ENCODE data around the gene DHDDS. TPM values are rescaled to one million over a fixed set of nuclear protein-coding genes. Genes with fewer than 3 reads are reported as not detected.

The DHDDS gene
- polyA plus RNA-seq, 3 donors, result 21.3 to 27.4 (median 24.0) TPM

DNA sequence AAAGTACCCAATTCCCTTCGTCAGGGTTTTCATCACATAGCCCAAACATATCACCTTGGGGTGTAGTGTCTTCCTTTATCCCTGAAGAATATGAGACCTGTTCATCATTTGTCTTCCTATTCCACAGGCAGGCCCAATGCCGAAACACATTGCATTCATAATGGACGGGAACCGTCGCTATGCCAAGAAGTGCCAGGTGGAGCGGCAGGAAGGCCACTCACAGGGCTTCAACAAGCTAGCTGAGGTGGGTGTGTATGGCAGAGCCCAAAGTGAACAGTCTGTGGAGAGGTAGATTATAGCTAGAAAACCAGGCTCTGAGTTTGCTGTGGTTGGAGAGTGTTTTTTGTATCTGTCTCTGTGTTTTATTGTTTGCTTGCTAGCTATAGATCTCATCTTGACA is 5.9 kb downstream of the DHDDS start:
- H2AFZ ChIP-seq (ENCODE audit: insufficient read depth, low read depth, low read length, poor library complexity, severe bottlenecking), result no peak overlapping the region
- H3K36me3 Mint-ChIP-seq, result peaks cover 53 to 84% of the 10 kb centered on the region in 2 donors
- intact Hi-C loops (cut with micrococcal nuclease), result no loop called here
- H3K9ac ChIP-seq (ENCODE audit: insufficient read depth, low read length, poor library complexity, severe bottlenecking), result no peak overlapping the region
- no peak overlapping the region for H3K4me3 ChIP-seq (replicated peaks in 1 of 3; ENCODE audit: low read depth in 2 of 3, low read length in 3 of 3)
- H3K4me1 Mint-ChIP-seq, result peaks cover 10% of the 10 kb centered on the region
- H3K27ac Mint-ChIP-seq, result peak overlapping the region in 1 of 7 donors; percentile 25
- 96% methylated on average over 4 of the region's 6 CpGs for WGBS (ENCODE audit: insufficient coverage)
- DNase-seq, result no peak
- H3K4me3 Mint-ChIP-seq, result no peak overlapping the region
- H3K4me2 ChIP-seq (replicated peaks; ENCODE audit: extremely low read depth, low read length, poor library complexity, severe bottlenecking), result no peak overlapping the region
- H3K27ac ChIP-seq (ENCODE audit: low read depth in 1 of 2, low read length in 2 of 2), result no peak overlapping the region
- peaks cover 57 to 79% of the 10 kb centered on the region in 2 donors for H3K36me3 ChIP-seq (replicated peaks in 1 of 2; ENCODE audit: control insufficient read depth in 1 of 2, insufficient read depth in 2 of 2, low read length in 2 of 2)
- H3K27me3 ChIP-seq (ENCODE audit: control insufficient read depth in 2 of 2, insufficient read depth in 2 of 2, low read length in 2 of 2), result no peaks in the 10 kb centered on the region
- peaks cover 12 to 13% of the 10 kb centered on the region in 2 donors for H3K4me1 ChIP-seq (ENCODE audit: control insufficient read depth in 1 of 2, insufficient read depth in 2 of 2, low read length in 2 of 2)
- peaks cover 0 to 1% (median 0%) of the 10 kb centered on the region in 3 donors for H3K27me3 Mint-ChIP-seq (ENCODE audit: low read depth in 3 of 3)
- no peak for TF ChIP-seq CTCF (IDR thresholded peaks at IDR 0.05)
- peaks cover 0 to 2% (median 0%) of the 10 kb centered on the region in 7 donors for H3K9me3 Mint-ChIP-seq
- H4K20me1 ChIP-seq (ENCODE audit: insufficient read depth, low read length), result no peaks in the 10 kb centered on the region
- no peaks in the 10 kb centered on the region for H3K9me3 ChIP-seq (replicated peaks in 1 of 2; ENCODE audit: control insufficient read depth in 1 of 2, insufficient read depth in 1 of 2, low read length in 2 of 2)
- H3K79me2 ChIP-seq (ENCODE audit: insufficient read depth, low read length), result peaks cover 12% of the 10 kb centered on the region

DNA sequence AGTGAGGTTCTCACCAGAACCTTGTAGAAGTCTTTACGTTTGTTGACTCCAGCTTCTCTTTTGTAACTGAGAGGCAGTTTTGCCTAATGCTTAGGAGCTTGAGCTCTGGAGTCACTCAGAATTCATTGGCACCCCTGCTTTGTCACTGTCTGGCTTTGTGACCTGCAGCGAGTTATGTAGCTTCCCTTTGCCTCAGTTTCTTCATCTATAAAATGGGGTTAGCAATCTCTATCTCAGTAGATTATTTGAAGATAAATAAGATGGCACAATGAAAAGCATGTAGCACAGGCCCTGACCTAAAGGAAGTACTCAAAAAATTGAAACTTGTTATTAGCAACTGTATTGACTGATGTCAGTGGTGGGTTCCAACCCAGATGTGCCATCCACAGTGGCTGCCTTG is 8.1 kb downstream of the DHDDS start:
- Histone ChIP-seq H3K4me3 (replicated peaks in 1 of 3; ENCODE audit: low read depth in 2 of 3, low read length in 3 of 3) (no peak overlapping the region), H3K79me2 (ENCODE audit: insufficient read depth, low read length) (peaks cover 4% of the 10 kb centered on the region), H2AFZ (ENCODE audit: insufficient read depth, low read depth, low read length, poor library complexity, severe bottlenecking) (no peak overlapping the region), H3K9ac (ENCODE audit: insufficient read depth, low read length, poor library complexity, severe bottlenecking) (no peak overlapping the region), H3K27me3 (ENCODE audit: control insufficient read depth in 2 of 2, insufficient read depth in 2 of 2, low read length in 2 of 2) (no peaks in the 10 kb centered on the region), H3K4me2 (replicated peaks; ENCODE audit: extremely low read depth, low read length, poor library complexity, severe bottlenecking) (no peak overlapping the region), H3K27ac (ENCODE audit: low read depth in 1 of 2, low read length in 2 of 2) (no peak overlapping the region), H4K20me1 (ENCODE audit: insufficient read depth, low read length) (no peaks in the 10 kb centered on the region), H3K36me3 (replicated peaks in 1 of 2; ENCODE audit: control insufficient read depth in 1 of 2, insufficient read depth in 2 of 2, low read length in 2 of 2) (peaks cover 77 to 99% of the 10 kb centered on the region in 2 donors), H3K4me1 (ENCODE audit: control insufficient read depth in 1 of 2, insufficient read depth in 2 of 2, low read length in 2 of 2) (no peaks in the 10 kb centered on the region), H3K9me3 (replicated peaks in 1 of 2; ENCODE audit: control insufficient read depth in 1 of 2, insufficient read depth in 1 of 2, low read length in 2 of 2) (no peaks in the 10 kb centered on the region)
- H3K9me3 Mint-ChIP-seq, result peaks cover 0 to 2% (median 0%) of the 10 kb centered on the region in 7 donors
- H3K27ac Mint-ChIP-seq, result no peak overlapping the region
- H3K4me3 Mint-ChIP-seq, result no peak overlapping the region
- H3K36me3 Mint-ChIP-seq, result peaks cover 72 to 93% of the 10 kb centered on the region in 2 donors
- intact Hi-C loops (cut with micrococcal nuclease), result no loop called here
- no peak for DNase-seq
- TF ChIP-seq CTCF (IDR thresholded peaks at IDR 0.05), result no peak
- no peaks in the 10 kb centered on the region for H3K4me1 Mint-ChIP-seq
- 88% methylated on average over 1 of the region's 2 CpGs for WGBS (ENCODE audit: insufficient coverage)
- peaks cover 0 to 1% (median 0%) of the 10 kb centered on the region in 3 donors for H3K27me3 Mint-ChIP-seq (ENCODE audit: low read depth in 3 of 3)
